Stimulated activated CD8-positive, alpha-beta memory T cell treated with anti-CD3 and anti-CD28 coated beads, Interleukin-7, amount 100 ng/mL, for 4 hours (primary cell): Measurements from ENCODE around the gene NT5C3B.
"Not testable (repeated sequence)": the region's sequence is repeated elsewhere in the genome, so short reads cannot be mapped to it uniquely, and the experiment has no call there.

Experiments
- DNase-seq, 2 donors: peaks; one replicate each; pipeline ENCODE4 v3.0.0-alpha.2; 2020; ENCODE audit warnings: low read depth in 2 of 2

Gene NT5C3B

DNA sequence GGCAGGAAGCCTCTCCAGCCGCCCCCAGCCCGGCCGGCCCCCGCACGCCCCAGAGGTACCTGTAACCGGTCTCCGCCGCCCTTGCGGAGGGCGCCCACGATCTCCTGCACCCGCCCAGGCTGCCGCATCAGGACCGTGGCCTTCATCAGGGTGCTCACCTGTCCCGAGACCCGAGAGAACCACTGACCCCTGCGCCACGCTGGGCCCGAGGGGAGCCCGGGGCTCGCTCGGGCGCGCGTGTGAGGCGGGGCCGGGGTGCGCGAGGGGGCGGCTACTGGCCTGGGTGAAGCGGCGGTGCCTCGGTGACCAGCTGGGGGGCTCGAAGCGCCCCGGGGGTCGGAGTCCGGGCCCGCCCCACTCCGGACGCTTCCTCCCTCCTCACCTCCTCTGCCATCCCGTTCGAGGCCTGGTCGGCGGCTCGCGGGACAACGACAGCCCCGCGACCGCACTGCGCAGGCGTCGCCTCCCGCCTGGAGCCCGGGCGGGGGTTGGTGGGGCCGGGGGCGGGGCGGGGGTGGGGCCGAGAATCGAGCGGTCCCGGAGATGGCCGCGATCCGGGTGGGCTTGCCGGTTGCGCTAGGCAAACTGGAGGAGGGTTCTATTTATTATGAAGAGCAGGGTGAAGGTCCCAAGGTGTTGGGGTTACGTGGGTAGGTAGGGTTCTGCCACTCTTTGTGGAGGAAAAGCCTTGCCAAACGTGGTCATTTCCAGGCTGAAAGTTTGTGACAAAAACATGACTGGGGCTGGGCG, at the start of gene NT5C3B:
TSS of gene NT5C3B (minus strand) at position 433 of the 750 bp plus-strand sequence. CDS start at position 394, 39 bp downstream.
- DNase-seq: peak in 1 of 2 donors; percentile 52

DNA sequence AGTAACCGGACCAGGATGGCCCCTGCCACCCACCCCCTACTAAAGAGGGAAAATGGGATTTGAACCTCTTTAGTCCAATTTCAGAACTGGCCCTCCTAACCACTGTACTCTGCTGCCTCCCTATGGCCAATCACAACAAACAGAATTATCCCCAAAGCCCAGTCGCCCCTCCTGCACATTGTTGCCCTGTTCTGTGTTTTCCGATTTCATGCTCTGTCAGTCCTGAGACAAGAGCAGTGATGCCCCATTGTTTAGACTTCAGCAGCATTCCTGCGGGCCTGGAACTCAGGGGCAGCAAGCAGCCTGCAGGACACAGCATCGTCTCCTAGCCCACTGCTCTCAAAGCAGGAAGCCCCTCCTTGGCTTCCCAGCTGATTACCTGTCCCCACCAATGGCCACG, 49.7 kb upstream of the NT5C3B start:
- DNase-seq: no peak

DNA sequence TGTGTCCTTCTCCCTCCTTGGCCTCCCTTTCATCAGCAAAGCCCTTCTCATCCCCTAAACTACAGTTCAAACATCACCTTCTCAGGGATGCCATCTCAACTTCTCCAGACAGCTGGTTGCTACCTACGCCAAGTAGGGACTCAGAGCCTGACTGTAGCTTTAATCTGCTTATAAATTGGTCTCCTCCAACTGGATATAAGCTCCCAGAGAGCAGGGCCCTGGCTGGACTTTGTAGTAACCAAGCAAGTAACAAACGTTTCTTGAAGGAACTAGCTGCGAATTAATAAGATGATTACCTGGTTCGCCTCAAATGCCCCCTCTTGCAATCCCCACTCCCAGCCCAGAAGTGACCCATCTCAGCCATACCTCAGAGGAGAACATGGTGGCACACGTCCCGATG, 46.7 kb upstream of the NT5C3B start:
- DNase-seq: no peak

DNA sequence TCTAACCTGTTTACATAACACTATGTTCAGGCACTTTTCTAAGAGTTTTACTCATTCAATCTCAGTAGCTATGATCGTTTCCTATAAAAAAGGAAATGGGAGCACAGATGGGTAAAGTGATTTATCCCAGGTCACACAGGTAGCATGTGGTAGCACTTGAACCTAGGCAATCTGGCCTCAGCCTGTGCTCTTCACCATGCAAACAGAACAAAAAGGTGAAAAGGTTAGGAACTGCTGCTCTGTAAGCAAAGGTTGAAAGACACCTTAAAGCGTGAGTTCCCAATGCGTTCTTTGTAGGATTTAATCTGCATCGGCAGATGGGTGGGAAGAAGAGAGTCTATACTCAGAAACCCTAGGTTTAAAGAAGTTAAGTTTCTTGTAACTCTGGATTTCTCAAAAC, 44.1 kb upstream of the NT5C3B start:
- DNase-seq: no peak

DNA sequence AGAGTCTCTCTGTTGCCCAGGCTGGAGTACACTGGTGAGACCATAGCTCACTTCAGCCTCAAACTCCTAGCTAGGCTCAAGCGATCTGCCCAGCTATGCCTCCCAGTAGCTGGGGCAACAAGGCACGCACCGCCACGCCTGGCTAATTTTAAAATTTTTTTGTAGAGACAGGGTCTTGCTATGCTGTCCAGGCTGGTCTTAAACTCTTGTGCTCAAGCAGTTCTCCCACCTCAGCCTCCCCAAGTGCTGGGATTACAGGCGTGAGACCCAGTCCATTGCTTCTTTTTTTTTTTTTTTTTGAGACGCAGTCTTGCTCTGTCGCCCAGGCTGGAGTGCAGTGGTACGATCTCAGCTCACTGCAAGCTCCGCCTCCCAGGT, 38.2 kb upstream of the NT5C3B start:
- DNase-seq: not testable (repeated sequence)

DNA sequence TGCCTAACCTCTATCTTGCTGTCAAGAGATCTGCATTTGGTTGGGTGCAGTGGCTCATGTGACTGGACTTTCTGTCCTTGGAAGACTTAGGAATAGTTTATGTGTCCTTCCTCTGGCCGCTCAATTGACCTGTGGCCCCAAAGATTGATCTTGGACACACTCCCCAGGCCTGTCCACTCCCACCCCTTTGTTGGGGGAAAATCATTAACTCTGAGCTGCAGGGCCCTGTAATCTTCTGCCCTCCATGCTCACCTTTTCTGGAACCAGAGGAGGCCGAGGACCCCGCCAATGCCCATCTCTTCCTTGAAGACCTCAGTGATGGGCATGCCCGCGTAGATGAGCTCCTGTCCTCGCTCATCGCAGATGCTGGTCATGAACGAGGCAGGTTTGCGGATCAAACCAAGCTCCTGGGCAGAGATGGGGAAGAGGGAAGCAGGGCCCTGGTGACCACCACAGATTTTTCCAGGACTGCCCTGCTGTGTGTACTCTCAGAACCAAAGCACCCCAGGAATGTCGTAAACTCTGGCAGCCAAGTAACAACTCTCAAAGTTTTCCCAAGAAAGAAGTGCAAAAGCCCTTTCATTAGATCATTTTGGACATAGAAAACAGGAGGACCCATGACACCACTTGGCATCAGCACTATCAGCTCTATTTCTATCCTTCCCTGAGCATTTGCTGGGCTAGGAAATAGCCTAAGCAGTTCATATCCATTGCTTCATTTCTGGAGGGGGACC, 37.7 kb upstream of the NT5C3B start:
- no peak for DNase-seq

DNA sequence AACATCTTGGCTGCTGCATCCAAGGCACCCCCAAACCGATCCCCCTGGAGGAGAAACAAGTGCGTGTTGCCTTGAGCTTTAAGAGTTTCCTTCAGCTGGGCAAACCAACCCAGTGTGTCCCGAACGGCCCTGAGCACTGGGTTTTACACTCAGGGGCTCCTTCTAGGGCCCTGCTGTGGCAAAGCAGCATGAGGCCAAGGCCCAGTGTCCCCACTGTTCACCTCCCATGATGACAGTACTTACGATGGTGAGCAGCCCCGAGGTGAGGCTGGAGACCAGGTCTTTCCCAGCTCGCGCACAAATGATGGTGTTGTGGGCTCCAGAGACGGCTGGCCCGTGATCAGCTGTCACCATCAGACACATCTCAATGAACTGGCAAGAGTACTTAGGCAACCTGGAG, 35.8 kb upstream of the NT5C3B start:
- no peak for DNase-seq

DNA sequence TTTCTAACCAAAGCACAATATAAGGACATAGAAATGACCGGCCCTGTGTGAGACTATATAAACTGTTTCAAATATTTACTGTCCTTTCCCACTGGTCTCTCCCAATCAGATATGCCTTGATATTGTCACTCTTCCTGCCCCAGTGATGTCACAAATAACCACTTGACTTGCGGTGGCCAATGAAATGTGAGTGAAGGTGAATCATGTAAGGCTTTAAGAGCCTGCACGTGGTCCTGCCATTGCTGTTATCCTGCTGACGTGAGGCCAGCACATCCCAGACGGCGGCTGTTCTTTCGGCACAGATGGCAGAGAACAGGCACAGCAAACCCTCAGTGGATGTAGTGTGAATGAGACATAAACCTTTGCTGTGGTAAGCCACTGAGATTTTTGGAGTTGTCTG, 34.6 kb upstream of the NT5C3B start:
- DNase-seq: no peak

DNA sequence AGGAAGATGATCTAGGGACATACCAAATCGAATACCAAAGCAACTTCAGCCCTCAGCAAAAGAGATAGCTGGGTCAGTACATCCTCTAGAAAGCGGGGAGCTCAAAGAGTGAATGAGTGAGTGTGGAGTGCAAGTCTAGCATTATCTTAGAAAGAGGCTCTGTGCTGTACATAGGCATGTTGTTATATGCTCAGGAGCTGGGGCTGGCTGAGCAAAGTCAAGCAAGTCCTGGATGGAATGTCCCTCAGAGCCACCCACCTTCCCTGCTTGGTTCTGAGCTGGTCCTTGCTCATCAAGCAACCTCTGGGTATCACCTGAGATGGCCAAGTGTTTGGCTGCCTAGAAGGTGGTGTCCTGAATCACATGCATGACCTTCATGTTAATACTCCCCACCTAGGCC, 34.1 kb upstream of the NT5C3B start:
- DNase-seq: no peak

DNA sequence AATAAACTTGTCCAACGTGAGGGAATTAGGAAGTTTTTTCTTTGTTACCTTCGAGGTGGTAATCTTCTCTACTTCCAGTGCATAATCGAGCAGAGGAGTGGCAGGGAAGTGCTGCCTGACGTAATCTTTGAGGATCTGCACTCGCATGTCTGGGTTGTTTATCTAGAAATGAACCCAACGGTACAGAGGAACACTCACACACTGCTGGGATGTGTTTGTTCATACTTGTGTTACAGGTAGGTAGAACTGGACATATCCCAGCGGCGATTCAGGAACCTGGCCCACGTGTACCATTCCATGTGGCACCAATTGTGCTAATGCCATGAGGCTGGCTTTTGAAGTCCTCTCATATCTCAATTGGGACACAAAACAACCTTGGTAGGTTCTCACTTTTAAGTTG, 33.4 kb upstream of the NT5C3B start:
- no peak for DNase-seq

DNA sequence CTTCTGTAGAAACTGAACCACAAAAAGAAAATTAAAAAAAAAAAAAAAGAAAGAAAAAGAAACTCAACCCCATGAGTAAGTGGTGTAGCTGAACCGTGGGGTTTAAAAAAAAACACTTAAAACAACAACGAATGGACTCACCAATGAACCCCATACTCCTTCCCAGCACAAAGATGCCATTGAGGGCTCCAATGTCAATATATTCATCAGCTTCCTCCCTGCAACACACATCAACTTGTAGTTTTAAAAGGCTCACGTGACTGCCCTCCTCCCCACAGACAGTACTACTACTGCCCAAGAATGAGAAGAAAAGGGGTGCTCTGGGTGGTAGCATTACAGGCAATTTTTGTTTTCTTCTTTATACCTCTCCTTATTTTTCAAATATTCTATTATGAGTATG, 32.5 kb upstream of the NT5C3B start:
- no peak for DNase-seq

DNA sequence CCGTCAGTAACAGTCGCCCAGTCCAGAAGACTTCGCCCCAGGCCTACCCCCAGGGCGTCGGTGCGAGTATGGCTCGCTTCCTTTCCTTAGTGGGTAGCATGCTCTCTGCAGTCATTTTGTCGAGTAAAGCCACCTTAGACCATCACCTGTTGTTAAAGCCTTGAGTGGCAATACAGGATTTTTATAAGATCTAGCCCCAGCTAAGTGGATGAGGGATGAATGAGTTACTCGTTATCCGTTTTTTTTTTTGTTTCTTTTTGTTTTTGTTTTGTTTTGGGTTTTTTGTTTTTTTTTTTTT, 29.5 kb upstream of the NT5C3B start:
- DNase-seq: no peak

DNA sequence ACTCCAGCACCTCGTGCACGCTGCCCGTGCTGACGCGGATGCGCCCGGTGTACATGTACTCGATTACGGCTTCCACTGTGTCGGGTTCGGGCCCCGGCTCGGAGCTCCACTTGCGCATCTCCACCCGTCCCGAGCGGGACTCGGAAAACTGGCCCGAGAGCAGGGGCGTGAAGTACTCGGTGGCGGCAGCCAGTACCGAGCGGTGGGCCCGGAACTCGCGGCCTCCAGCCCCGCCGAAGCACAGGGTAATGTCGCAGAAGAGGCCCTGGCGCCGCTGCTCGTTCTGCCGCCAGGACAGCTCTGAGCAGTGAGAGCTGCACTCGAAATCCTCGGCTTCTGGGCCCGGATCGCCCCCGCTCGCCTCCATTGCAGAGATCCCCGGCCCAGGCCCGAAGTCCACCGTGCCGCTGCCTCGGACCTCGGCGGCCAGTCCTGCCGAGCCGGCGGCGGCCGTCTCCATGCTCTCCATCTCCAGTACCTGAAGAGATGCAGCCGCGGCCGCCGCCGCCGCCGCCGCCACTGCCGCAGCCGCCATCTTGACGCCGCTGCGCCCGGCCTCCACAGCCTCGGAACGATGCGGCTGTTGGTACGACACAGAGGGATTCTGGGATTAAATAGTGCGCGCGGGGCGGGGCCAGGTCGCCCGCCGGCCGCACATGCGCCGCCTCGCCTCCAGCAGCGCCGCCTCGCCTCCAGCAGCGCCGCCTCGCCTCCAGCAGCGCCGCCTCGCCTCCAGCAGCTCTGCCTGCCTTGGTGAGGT, 29.0 kb upstream of the NT5C3B start, which contains the start of gene KLHL11:
TSS of gene KLHL11 (minus strand) at position 588 of the 760 bp plus-strand sequence. CDS start at position 535, 53 bp downstream.
- peak; percentile 67 to 86 for DNase-seq

DNA sequence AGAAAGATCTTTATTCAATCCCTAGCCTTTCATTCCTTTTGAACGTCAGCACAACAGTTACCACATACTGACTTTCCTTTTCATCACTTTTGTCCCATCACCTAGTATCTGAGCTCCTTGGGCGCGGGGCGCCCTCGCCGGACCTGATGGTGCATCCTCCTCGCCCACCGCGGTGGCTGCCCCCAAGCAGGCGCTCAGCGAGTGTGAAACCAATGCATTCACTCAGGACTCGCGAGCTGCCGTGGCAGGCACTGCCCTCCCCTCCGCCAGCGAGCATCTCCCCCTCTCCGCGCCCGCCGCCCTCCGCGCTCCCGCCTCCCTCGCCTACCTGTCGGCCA, 28.4 kb upstream of the NT5C3B start:
- peak; percentile 26 to 60 for DNase-seq

DNA sequence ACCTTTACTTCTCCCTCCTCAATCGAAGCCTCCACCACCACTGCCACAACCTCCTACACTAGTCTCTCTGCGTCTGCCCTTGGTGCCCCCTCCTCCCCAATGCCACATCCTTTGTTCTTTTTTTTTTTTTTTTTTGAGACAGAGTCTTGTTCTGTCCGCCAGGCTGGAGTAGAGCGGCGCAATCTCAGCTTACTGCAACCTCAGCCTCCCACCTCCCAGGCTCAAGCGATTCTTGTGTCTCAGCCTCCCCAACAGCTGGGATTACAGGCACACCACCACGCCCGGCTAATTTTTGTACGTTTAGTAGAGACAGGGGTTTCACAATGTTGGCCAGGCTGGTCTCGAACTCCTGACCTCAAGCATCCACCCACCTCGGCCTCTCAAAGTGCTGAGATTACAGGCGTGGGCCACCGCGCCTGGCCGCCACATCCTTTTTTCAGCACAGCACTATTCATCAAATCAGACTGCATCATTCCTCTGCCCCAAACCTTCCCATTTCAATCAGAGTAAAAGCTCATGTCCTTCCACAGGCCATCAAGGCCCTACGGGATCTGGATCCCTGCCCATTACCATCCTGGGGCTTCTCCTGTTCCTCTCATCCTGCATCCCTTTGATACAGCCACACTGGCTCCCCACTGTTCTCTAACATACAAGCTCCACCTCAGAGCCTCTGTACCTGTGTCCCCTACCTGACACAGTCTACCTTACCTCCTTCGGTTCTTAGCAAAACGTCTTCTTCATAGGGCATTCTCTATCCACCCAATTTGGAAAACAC, 27.2 kb upstream of the NT5C3B start:
- DNase-seq: peak; percentile 7 to 19

DNA sequence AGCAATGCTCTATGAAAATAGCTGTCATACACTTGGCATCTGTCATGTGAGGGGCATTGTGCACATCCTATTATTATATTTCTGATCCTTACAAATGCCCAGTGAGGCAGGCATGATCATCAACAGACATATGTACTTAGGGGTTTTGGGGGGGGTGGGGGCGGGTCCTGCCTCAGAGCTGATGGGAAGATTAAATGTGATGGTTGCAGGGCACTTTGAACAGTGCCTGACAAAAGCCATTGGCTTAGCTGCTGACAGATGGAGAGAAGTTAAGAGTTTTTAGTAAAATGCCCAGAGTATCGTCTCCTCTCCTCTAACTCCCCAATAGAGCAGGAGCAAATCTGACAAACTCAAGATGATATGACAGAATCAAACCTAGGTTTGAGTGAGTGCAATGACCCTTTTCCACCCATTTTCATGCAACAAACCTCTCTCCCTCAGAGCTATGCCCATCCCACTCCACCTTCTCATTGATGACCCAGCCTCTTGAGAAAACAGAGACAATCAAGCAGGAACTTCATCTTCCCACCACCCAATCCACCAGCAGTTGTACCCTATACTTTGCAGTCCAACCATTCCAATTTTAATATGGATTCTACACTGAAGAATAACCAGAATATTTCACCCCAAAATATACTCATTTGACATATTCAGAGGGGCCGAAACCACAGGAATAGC, 24.4 kb upstream of the NT5C3B start:
- DNase-seq: no peak

DNA sequence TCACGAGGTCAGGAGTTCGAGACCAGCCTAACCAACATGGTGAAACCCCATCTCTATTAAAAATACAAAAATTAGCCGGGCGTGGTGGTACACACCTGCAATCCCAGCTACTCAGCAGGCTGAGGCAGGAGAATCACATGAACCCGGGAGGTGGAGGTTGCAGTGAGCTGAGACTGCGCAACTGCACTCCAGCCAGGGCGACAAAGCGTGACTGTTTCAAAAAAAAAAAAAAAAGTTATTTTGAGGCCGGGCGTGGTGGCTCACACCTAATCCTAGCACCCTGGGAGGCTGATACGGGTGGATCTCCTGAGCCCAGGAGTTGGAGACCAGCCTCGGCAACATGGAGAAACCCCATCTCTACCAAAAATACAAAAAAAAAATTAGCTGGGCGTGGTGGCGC, 15.3 kb upstream of the NT5C3B start:
- DNase-seq: not testable (repeated sequence)

DNA sequence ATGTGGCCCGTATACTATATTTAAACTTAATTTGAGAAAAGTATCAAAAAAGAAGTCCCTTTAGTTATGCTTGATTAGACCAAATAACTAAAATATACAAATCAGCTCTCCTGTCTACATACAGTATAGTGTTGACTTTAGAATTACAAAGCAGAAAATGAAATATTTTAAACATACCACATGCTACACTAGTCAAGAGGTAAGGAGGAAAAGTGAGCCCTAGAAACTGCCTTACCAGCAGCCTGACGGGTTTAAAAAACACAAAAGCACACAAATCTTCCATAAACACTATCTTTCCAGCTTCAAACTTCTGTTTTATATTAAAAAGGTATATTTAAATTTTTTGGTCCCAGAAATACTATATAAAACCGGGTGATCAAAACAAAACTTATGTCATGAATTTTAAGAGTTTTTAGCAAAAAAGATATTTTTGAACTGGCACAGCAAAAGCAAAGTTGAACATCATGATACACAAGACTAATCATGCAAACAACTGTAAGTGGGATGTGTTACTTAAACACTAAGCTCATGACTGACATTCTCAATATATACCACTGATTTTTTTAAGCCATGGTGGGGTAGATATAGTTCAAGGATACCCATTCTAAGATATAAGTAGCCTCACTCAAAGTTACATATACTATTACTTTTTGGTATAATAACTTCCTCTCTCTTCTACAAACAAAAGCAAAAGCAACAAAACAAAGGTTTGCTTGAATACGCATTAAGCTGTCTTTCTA, 13.4 kb upstream of the NT5C3B start:
- DNase-seq: no peak

DNA sequence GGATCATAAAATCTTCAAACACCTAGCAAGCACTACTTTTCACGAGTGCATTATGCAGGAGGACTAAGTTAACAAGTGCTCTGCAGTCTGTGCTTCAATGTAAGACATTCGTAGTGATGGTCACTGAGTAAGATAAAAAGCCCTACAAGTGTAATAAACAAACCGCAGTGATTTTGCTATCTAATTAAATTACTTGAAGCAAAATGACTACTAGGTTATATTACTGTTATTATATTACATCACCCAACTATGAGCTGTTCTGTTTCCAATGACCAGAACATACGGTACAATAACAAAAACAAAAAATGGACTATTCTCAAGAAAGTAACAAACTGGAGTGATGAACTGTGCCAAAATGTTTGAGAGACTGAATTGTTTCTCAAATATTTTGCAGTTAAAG, 12.8 kb upstream of the NT5C3B start:
- no peak for DNase-seq

DNA sequence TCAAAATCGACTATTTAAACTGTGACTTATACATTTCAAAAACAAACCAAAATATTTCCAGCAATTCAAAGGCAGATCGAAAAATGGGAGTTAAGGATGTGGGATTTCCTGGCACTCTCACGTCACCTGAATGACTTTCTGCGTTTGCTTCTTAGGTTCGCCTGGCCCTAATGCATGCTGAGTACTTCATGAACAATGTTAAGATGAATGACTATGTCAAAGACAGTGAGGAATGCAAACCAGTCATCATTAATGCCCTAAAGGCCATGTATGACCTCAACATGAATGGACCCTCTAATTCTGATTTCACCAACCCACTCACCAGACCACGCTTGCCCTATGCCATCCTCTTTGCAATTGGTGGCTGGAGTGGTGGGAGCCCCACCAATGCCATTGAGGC, 8.9 kb upstream of the NT5C3B start:
- no peak for DNase-seq

DNA sequence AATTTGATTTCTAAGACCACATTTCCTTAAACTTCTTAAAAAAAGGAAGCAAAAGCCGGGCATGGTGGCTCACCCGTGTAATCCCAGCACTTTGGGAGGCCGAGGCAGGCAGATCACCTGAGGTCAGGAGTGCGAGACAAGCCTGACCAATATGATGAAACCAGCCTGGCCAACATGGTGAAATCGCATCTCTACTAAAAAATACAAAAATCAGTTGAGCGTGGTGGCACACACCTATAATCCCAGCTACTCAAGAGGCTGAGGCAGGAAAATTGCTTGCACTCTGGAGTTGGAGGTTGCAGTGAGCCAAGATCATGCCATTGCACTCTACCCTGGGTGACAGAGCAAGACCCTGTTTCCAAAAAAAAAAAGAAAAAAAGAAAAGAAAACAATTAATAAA, 4.7 kb upstream of the NT5C3B start:
- DNase-seq: not testable (repeated sequence)
